IMR-90 (cell line): ENCODE measurements around the gene ZNF813. TPM values are rescaled to one million over a fixed set of nuclear protein-coding genes. Genes with fewer than 3 reads are reported as not detected.

ENCODE experiments used
- ATAC-seq: fragments of 200-7000 bp; cut with Tn5 transposase; 2 replicates; pipeline ENCODE4 v1.9.1; 2020; ENCODE audit warnings: low read depth, mild to moderate bottlenecking, moderate library complexity
- BruUV-seq: library from RNA; stranded (reverse); fragments of 400-500 nt; replicated peaks from 2 replicates; lab custom pipeline; 2021; lab: Mats Ljungman, UMichigan
- CTCF ChIA-PET: fragments of 300-600 bp; formaldehyde crosslinking; extraction: SDS; loops from one replicate; lab custom pipeline; 2021; ENCODE audit warnings: antibody characterized with exemption; lab: Yijun Ruan, JAX
- POLR2A ChIA-PET: fragments of 300-600 bp; sonication (Branson Sonifier 250); formaldehyde crosslinking; loops from one replicate; lab custom pipeline; 2022; ENCODE audit warnings: antibody characterized with exemption; ENCODE audit not compliant: unreplicated experiment; lab: Charles Lee
- DNase-seq: peaks from one replicate; pipeline ENCODE4 v3.0.0; 2013
- H2AFZ ChIP-seq: replicated peaks from 2 replicates; pipeline ENCODE3; 2013; ENCODE audit warnings: low read length, mild to moderate bottlenecking; ENCODE audit not compliant: poor library complexity
- H2AK5ac ChIP-seq: 2 replicates; pipeline ENCODE4 v1.6.1; 2013; ENCODE audit warnings: low read depth, low read length, inconsistent platforms
- H2AK9ac ChIP-seq: replicated peaks from 2 replicates; pipeline ENCODE3; 2013; ENCODE audit warnings: mild to moderate bottlenecking, low read depth, low read length, moderate library complexity; ENCODE audit not compliant: poor library complexity
- H2BK120ac ChIP-seq: 2 replicates; pipeline ENCODE4 v1.6.1; 2013; ENCODE audit warnings: low read depth, low read length, inconsistent platforms
- H2BK15ac ChIP-seq: 3 replicates; pipeline ENCODE4 v1.6.1; 2013; ENCODE audit warnings: low read depth, low read length, inconsistent platforms
- H2BK20ac ChIP-seq: 2 replicates; pipeline ENCODE4 v1.6.1; 2013; ENCODE audit warnings: low read depth, mild to moderate bottlenecking, inconsistent platforms, low read length, moderate library complexity
- H2BK5ac ChIP-seq: 2 replicates; pipeline ENCODE4 v1.6.1; 2013; ENCODE audit warnings: mild to moderate bottlenecking, low read depth, low read length, inconsistent platforms; ENCODE audit not compliant: poor library complexity, severe bottlenecking
- H3K14ac ChIP-seq: replicated peaks from 2 replicates; pipeline ENCODE4 v1.6.1; 2013; ENCODE audit warnings: low read depth, low read length, inconsistent platforms
- H3K18ac ChIP-seq: 2 replicates; pipeline ENCODE4 v1.6.1; 2013; ENCODE audit warnings: low read depth, low read length, control low read depth
- H3K23ac ChIP-seq: 2 replicates; pipeline ENCODE4 v1.6.1; 2013; ENCODE audit warnings: low read depth, low read length, inconsistent platforms
- H3K27ac ChIP-seq: 2 replicates; pipeline ENCODE4 v1.5.1; 2013; ENCODE audit warnings: mild to moderate bottlenecking, control low read depth, low read length; ENCODE audit not compliant: insufficient read depth
- H3K27me3 ChIP-seq: 2 replicates; pipeline ENCODE4 v1.6.1; 2013; ENCODE audit warnings: low read length; ENCODE audit not compliant: control insufficient read depth, insufficient read depth
- H3K36me3 ChIP-seq: 2 replicates; pipeline ENCODE4 v1.6.1; 2013; ENCODE audit warnings: low read length, mixed read lengths; ENCODE audit not compliant: control insufficient read depth, insufficient read depth
- H3K4ac ChIP-seq: 2 replicates; pipeline ENCODE4 v1.6.1; 2013; ENCODE audit warnings: low read depth, low read length, inconsistent platforms
- H3K4me1 ChIP-seq: 2 replicates; pipeline ENCODE4 v1.6.1; 2013; ENCODE audit warnings: low read length, mixed read lengths; ENCODE audit not compliant: control insufficient read depth, insufficient read depth
- H3K4me2 ChIP-seq: 2 replicates; pipeline ENCODE4 v1.6.1; 2013; ENCODE audit warnings: low read depth, mild to moderate bottlenecking, control low read depth, low read length, moderate library complexity
- H3K4me3 ChIP-seq: 2 replicates; pipeline ENCODE4 v1.5.1; 2013; ENCODE audit warnings: low read depth, mild to moderate bottlenecking, control low read depth, low read length, moderate library complexity; ENCODE audit not compliant: insufficient read depth
- H3K56ac ChIP-seq: 2 replicates; pipeline ENCODE4 v1.6.1; 2013; ENCODE audit warnings: low read length, inconsistent platforms; ENCODE audit not compliant: insufficient read depth; ENCODE audit errors: extremely low read depth
- H3K79me1 ChIP-seq, 2 experiments: 2 replicates each; pipeline ENCODE4 v1.6.1; 2013; ENCODE audit warnings: low read length in 2 of 2, inconsistent platforms in 1 of 2, low read depth in 1 of 2
- H3K9ac ChIP-seq: 2 replicates; pipeline ENCODE4 v1.6.1; 2013; ENCODE audit warnings: low read depth, low read length, control low read depth
- H3K9me1 ChIP-seq: 2 replicates; pipeline ENCODE4 v1.6.1; 2013; ENCODE audit warnings: low read length, inconsistent platforms; ENCODE audit not compliant: insufficient read depth
- H3K9me3 ChIP-seq: 2 replicates; pipeline ENCODE4 v1.6.1; 2013; ENCODE audit warnings: low read length; ENCODE audit not compliant: control insufficient read depth, insufficient read depth
- H4K20me1 ChIP-seq: 2 replicates; pipeline ENCODE4 v1.6.1; 2013; ENCODE audit warnings: low read length, inconsistent platforms; ENCODE audit not compliant: insufficient read depth
- H4K5ac ChIP-seq: 2 replicates; pipeline ENCODE4 v1.6.1; 2013; ENCODE audit warnings: mild to moderate bottlenecking, low read depth, low read length, control low read depth
- H4K8ac ChIP-seq, 2 experiments: 2 replicates each; pipeline ENCODE4 v1.6.1; 2013; ENCODE audit warnings: low read depth in 2 of 2, low read length in 2 of 2, control low read depth in 1 of 2, inconsistent platforms in 1 of 2
- H4K91ac ChIP-seq: 2 replicates; pipeline ENCODE4 v1.6.1; 2013; ENCODE audit warnings: low read depth, low read length, inconsistent platforms; ENCODE audit not compliant: insufficient read depth
- BHLHE40 ChIP-seq: fragments of 150-350 bp; IDR thresholded peaks from 2 replicates; pipeline ENCODE4 v1.6.1; 2016; ENCODE audit warnings: mild to moderate bottlenecking, low read depth, low read length
- CHD1 ChIP-seq: IDR thresholded peaks from 2 replicates; pipeline ENCODE4 v1.6.1; 2012; ENCODE audit warnings: low read depth, low read length, improper control_type of control experiment
- MAZ ChIP-seq: IDR thresholded peaks from 2 replicates; pipeline ENCODE4 v1.6.1; 2012; ENCODE audit warnings: low read depth, mild to moderate bottlenecking, low read length, improper control_type of control experiment, moderate library complexity, borderline replicate concordance
- RAD21 ChIP-seq: IDR thresholded peaks from 2 replicates; pipeline ENCODE4 v1.6.1; 2012; ENCODE audit warnings: low read length, improper control_type of control experiment
- WGBS, 2 experiments: methylation state at CpG; one replicate each; pipeline versions ENCODE4 v1.1.5 to v1.1.7; 2013; ENCODE audit warnings: missing lambda C conversion rate in 2 of 2; ENCODE audit not compliant: insufficient read length in 1 of 2; ENCODE audit errors: extremely low coverage in 2 of 2; 5-methylcytosine and 5-hydroxymethylcytosine counted together
- dilution Hi-C: fragments of 300-500 bp; cut with HindIII; formaldehyde crosslinking; loops from one replicate; pipeline ENCODE4 v1.14.3; 2018; ENCODE audit warnings: low sequenced_read_pairs; ENCODE audit not compliant: unreplicated experiment
- in situ Hi-C: fragments of 300-500 bp; cut with MboI; formaldehyde crosslinking; loops from 3 replicates; pipeline ENCODE4 v1.14.3; 2019; ENCODE audit warnings: low sequenced_read_pairs, inconsistent platforms, mixed read lengths
- intact Hi-C: fragments of 100-400 bp; cut with micrococcal nuclease; formaldehyde crosslinking; loops from 2 replicates; pipeline ENCODE4 v1.10.0; 2022
- polyA plus RNA-seq, 3 experiments: library from polyadenylated mRNA; depleted of rRNA; stranded (reverse); fragments of >200 nt; gene quantifications; 2 replicates each; pipeline ENCODE4 v1.2.3, GENCODE V29; 2012; ENCODE audit warnings: low replicate concordance in 1 of 3
- total RNA-seq: library from RNA; depleted of rRNA; stranded (reverse); fragments of >200 nt; gene quantifications from 2 replicates; pipeline ENCODE4 v1.2.3, GENCODE V29; 2012
- TF ChIP-seq, protein P1 (sequence below): conservative IDR thresholded peaks from 2 replicates; pipeline ENCODE4 v1.5.1; 2012; ENCODE audit warnings: mild to moderate bottlenecking, low read depth, low read length, improper control_type of control experiment
- TF ChIP-seq, protein P2 (sequence below): fragments of 150-350 bp; IDR thresholded peaks from 2 replicates; pipeline ENCODE4 v1.6.1; 2016; ENCODE audit warnings: low read depth, mild to moderate bottlenecking, low read length, moderate library complexity, borderline replicate concordance

The ZNF813 gene
- total and polyA plus RNA-seq, 2 of the 4 experiments (the other 2 are of a cell fraction) = 0.82 to 3.4 TPM

DNA sequence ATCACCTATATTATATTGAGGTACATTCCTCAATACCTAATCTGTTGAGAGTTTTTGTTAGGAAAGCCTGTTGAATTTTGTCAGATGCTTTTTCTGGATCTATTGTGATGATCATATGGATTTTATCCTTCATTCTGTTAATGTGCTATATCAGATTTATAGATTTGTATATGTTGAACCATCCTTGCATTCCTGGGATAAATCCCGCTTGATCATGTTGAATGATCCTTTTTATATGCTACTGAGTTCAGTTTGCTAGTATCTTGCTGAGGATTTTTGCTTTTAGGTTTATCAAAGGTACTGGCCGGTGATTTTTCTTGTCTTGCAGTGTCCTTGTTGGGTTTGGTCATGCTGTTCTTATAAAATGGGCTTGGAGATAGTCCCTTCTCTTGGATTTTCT is 58.4 kb downstream of the ZNF813 start (continued):
- TF ChIP-seq, protein P1, sequence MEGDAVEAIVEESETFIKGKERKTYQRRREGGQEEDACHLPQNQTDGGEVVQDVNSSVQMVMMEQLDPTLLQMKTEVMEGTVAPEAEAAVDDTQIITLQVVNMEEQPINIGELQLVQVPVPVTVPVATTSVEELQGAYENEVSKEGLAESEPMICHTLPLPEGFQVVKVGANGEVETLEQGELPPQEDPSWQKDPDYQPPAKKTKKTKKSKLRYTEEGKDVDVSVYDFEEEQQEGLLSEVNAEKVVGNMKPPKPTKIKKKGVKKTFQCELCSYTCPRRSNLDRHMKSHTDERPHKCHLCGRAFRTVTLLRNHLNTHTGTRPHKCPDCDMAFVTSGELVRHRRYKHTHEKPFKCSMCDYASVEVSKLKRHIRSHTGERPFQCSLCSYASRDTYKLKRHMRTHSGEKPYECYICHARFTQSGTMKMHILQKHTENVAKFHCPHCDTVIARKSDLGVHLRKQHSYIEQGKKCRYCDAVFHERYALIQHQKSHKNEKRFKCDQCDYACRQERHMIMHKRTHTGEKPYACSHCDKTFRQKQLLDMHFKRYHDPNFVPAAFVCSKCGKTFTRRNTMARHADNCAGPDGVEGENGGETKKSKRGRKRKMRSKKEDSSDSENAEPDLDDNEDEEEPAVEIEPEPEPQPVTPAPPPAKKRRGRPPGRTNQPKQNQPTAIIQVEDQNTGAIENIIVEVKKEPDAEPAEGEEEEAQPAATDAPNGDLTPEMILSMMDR = no peak

- Histone ChIP-seq H3K56ac (no peak overlapping the region), H4K8ac (no peak overlapping the region), H3K4ac (no peak overlapping the region), H3K27me3 (no peaks in the 10 kb centered on the region), H2AFZ (no peak overlapping the region), H3K9ac (no peak overlapping the region), H2BK15ac (no peak overlapping the region), H4K91ac (no peak overlapping the region), H3K9me1 (no peaks in the 10 kb centered on the region), H2AK5ac (no peak overlapping the region), H2AK9ac (no peak overlapping the region), H4K20me1 (no peaks in the 10 kb centered on the region), H4K5ac (no peak overlapping the region), H3K4me2 (no peak overlapping the region), H3K36me3 (no peaks in the 10 kb centered on the region), H3K27ac (no peak overlapping the region), H2BK5ac (no peak overlapping the region), H3K23ac (no peak overlapping the region), H3K79me1 (no peaks in the 10 kb centered on the region), H2BK120ac (no peak overlapping the region), H3K4me3 (no peak overlapping the region), H3K9me3 (no peaks in the 10 kb centered on the region), H3K18ac (no peak overlapping the region), H3K4me1 (no peaks in the 10 kb centered on the region), H3K14ac (no peak overlapping the region), H2BK20ac (no peak overlapping the region)
- in situ Hi-C loops (no loop called here), intact Hi-C loops (no loop called here), dilution Hi-C loops (no loop called here)
- BruUV-seq = no TSS peak
- CTCF ChIA-PET = no interaction called here
- DNase-seq (no peak), ATAC-seq (no peak)
- POLR2A ChIA-PET = no interaction called here
- TF ChIP-seq MAZ (no peak), RAD21 (no peak), CHD1 (no peak), BHLHE40 (no peak)
- TF ChIP-seq, protein P2, sequence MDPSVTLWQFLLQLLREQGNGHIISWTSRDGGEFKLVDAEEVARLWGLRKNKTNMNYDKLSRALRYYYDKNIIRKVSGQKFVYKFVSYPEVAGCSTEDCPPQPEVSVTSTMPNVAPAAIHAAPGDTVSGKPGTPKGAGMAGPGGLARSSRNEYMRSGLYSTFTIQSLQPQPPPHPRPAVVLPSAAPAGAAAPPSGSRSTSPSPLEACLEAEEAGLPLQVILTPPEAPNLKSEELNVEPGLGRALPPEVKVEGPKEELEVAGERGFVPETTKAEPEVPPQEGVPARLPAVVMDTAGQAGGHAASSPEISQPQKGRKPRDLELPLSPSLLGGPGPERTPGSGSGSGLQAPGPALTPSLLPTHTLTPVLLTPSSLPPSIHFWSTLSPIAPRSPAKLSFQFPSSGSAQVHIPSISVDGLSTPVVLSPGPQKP = no peak
- 100% methylated on average over 2 of the region's 8 CpGs; no CpG with 5 or more reads in 1 of the 2 experiments for WGBS, 2 experiments
Observed at GRCh38 chr19:53530622-53531021, 63.1 kb downstream of the ZNF813 start.
